Nephron (organoid): Measurements from ENCODE around the gene HFE.
A peak's percentile ranks its signal among the peaks of the same experiment; 100 is the strongest.

Experiments
- H3K27ac Mint-ChIP-seq, 3 experiments: 2 replicates each; pipeline ENCODE4 v1.8.0; 2020; ENCODE audit warnings: mixed read lengths in 3 of 3, mild to moderate bottlenecking in 2 of 3, moderate library complexity in 1 of 3
- H3K27me3 Mint-ChIP-seq: 2 replicates; pipeline ENCODE4 v1.8.0; 2021; ENCODE audit warnings: low read depth, mild to moderate bottlenecking, moderate library complexity, mixed read lengths
- H3K36me3 Mint-ChIP-seq: 2 replicates; pipeline ENCODE4 v1.8.0; 2020; ENCODE audit warnings: low read depth, mixed read lengths
- H3K4me1 Mint-ChIP-seq: 2 replicates; pipeline ENCODE4 v1.8.0; 2020; ENCODE audit warnings: mixed read lengths
- H3K4me3 Mint-ChIP-seq, 3 experiments: 2 replicates each; pipeline ENCODE4 v1.8.0; 2020; ENCODE audit warnings: mild to moderate bottlenecking in 3 of 3, mixed read lengths in 3 of 3, moderate library complexity in 2 of 3
- H3K9me3 Mint-ChIP-seq: 2 replicates; pipeline ENCODE4 v1.8.0; 2020; ENCODE audit warnings: mixed read lengths
- TF ChIP-seq, protein P1 (sequence below), 3 experiments: fragments of 200-600 bp; sonication (generic); IDR thresholded peaks; one replicate each; pipeline ENCODE4 v1.5.0; 2021; ENCODE audit warnings: antibody characterized with exemption in 3 of 3; ENCODE audit not compliant: unreplicated experiment in 3 of 3

HFE gene

GRCh38 chr6:26122402-26122792 lies 35.2 kb downstream of the HFE start:
- TF ChIP-seq, protein P1, sequence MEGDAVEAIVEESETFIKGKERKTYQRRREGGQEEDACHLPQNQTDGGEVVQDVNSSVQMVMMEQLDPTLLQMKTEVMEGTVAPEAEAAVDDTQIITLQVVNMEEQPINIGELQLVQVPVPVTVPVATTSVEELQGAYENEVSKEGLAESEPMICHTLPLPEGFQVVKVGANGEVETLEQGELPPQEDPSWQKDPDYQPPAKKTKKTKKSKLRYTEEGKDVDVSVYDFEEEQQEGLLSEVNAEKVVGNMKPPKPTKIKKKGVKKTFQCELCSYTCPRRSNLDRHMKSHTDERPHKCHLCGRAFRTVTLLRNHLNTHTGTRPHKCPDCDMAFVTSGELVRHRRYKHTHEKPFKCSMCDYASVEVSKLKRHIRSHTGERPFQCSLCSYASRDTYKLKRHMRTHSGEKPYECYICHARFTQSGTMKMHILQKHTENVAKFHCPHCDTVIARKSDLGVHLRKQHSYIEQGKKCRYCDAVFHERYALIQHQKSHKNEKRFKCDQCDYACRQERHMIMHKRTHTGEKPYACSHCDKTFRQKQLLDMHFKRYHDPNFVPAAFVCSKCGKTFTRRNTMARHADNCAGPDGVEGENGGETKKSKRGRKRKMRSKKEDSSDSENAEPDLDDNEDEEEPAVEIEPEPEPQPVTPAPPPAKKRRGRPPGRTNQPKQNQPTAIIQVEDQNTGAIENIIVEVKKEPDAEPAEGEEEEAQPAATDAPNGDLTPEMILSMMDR (IDR thresholded peaks at IDR 0.05; ENCODE audit: unreplicated experiment in 3 of 3) = no peak
- Mint-ChIP-seq H3K4me1 (peaks cover 39% of the 10 kb centered on the region), H3K27ac (peak overlapping the region; percentile 97 to 99 (median 99)), H3K4me3 (peak overlapping the region; percentile 94 to 96 (median 95)), H3K27me3 (no peaks in the 10 kb centered on the region), H3K9me3 (no peaks in the 10 kb centered on the region), H3K36me3 (peaks cover 10% of the 10 kb centered on the region)

DNA sequence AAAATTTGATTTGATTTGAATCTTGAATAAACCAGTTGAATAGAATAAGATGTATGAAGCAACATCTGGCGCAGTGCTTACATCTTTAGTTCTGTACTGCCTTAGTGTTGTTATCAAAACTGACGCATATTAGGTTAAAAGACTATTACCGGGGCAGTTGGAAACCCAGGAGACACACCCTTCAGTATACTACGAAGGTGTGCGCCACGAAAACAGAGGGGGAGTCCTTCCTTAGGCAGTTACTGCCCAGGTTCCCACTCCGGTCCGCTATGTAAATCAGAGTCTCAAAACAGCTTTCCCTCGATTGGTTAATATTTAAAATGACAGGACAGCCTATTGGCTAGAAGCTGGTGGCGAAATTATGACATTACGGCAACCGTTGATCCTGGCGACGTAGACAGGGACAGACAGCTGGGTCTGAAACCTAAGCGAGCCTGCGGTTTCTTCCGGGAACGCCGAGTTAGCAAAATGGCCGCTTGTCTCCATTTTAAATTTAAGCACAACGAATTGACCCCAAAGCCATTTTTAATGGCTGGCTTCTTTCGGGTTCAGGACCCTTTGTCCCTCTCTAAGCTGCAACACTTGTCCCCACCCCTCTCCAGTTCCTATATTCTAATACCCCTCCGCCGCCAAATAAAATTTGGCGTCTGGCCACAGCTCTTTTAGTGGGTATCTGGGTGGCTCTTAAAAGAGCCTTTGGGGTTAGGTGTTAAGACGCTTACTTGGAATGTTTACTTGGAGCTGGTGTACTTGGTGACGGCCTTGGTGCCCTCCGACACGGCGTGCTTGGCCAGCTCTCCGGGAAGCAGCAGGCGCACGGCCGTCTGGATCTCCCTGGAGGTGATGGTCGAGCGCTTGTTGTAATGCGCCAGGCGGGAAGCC lies 35.8 kb downstream of the HFE start:
- H3K27ac Mint-ChIP-seq = peak overlapping the region; percentile 97 to 99 (median 99)
- H3K4me1 Mint-ChIP-seq = peaks cover 38% of the 10 kb centered on the region
- H3K36me3 Mint-ChIP-seq = peaks cover 10% of the 10 kb centered on the region
- no peaks in the 10 kb centered on the region for H3K9me3 Mint-ChIP-seq
- TF ChIP-seq, protein P1 (IDR thresholded peaks at IDR 0.05; ENCODE audit: unreplicated experiment in 3 of 3) = no peak
- peak overlapping the region; percentile 94 to 96 (median 95) for H3K4me3 Mint-ChIP-seq
- H3K27me3 Mint-ChIP-seq = no peaks in the 10 kb centered on the region

GRCh38 chr6:26123675-26123946 lies 36.4 kb downstream of the HFE start:
- no peaks in the 10 kb centered on the region for H3K27me3 Mint-ChIP-seq
- peaks cover 16% of the 10 kb centered on the region for H3K36me3 Mint-ChIP-seq
- no peaks in the 10 kb centered on the region for H3K9me3 Mint-ChIP-seq
- peak overlapping the region; percentile 94 to 96 (median 95) for H3K4me3 Mint-ChIP-seq
- TF ChIP-seq, protein P1 (IDR thresholded peaks at IDR 0.05; ENCODE audit: unreplicated experiment in 3 of 3) = no peak
- peaks cover 36% of the 10 kb centered on the region for H3K4me1 Mint-ChIP-seq
- H3K27ac Mint-ChIP-seq = peak overlapping the region; percentile 97 to 99 (median 99)

DNA sequence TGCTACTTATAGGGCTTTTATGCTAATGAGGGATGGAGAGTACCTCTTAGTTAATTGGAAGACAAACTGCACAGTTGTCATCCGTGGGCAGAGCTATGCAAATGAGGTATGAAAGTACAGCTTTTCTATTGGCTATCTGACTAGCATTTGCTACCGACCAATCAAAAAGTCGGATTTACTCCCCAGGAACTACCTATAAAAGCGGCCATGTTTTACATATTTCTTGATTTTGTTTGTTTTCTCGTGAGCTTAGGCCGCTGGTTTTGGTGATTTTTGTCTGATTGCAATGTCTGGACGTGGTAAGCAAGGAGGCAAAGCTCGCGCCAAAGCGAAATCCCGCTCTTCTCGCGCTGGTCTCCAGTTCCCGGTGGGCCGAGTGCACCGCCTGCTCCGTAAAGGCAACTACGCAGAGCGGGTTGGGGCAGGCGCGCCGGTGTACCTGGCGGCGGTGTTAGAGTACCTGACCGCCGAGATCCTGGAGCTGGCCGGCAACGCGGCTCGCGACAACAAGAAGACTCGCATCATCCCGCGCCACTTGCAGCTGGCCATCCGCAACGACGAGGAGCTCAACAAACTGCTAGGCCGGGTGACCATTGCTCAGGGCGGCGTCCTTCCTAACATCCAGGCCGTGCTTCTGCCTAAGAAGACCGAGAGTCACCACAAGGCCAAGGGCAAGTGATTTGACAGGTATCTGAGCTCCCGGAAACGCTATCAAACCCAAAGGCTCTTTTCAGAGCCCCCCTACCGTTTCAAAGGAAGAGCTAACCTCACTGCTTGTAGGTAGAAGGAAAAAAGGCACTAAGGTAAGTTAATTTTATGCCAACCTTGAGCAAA lies 36.9 kb downstream of the HFE start:
- TF ChIP-seq, protein P1 (IDR thresholded peaks at IDR 0.05; ENCODE audit: unreplicated experiment in 3 of 3) = no peak
- peak overlapping the region; percentile 97 to 99 (median 99) for H3K27ac Mint-ChIP-seq
- no peaks in the 10 kb centered on the region for H3K9me3 Mint-ChIP-seq
- H3K36me3 Mint-ChIP-seq = peaks cover 16% of the 10 kb centered on the region
- peak overlapping the region; percentile 94 to 96 (median 95) for H3K4me3 Mint-ChIP-seq
- no peaks in the 10 kb centered on the region for H3K27me3 Mint-ChIP-seq
- peaks cover 32% of the 10 kb centered on the region for H3K4me1 Mint-ChIP-seq

DNA sequence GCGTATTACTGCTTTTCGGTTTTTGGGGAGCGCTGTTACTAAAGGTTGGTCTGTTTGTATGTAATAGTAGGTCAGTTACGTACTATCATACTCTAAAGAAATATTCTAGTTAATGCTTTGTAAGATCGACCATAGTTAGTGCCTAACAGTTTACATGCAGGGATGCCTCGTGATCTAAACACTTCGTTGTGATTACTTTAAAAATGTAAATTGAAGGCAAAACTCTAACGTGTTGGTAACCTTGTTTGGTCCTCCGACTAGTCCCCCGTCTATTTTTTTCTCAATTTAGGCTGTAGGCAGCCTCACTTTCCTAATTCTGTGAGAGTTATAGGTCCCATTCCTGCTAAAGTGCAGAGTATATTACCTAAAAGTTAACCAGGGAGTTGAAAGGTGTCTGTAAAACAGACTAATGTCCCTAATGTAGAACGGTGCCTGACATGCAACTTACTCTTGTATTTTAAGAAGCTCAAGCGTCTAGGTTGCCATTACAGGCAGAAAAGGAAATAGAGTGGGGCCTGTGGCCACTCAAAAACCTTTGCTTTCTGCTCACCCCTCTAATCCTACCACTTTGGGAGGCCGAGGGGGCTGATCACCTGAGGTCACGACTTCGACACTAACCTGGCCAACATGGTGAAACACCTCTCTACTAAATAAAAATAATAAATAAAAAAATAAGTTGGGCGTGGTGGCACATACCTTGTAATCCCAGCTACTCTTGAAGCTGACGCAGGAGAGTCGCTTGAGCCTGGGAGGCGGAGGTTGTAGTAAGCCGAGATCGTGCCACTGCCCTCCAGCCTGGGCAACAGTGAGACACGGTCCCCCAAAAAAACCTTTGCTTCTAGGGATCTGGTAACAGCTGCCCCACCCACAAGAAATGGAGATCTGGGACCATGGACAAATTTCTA lies 37.8 kb downstream of the HFE start:
- no peaks in the 10 kb centered on the region for H3K27me3 Mint-ChIP-seq
- TF ChIP-seq, protein P1 (IDR thresholded peaks at IDR 0.05; ENCODE audit: unreplicated experiment in 3 of 3) = no peak
- H3K27ac Mint-ChIP-seq = peak overlapping the region; percentile 97 to 99 (median 99)
- H3K4me1 Mint-ChIP-seq = peaks cover 32% of the 10 kb centered on the region
- peaks cover 23% of the 10 kb centered on the region for H3K36me3 Mint-ChIP-seq
- no peaks in the 10 kb centered on the region for H3K9me3 Mint-ChIP-seq
- peak overlapping the region; percentile 94 to 96 (median 95) for H3K4me3 Mint-ChIP-seq
